Ovary (tissue), 9 donors: ENCODE data around the gene HOXC13. TPM values are rescaled to one million over a fixed set of nuclear protein-coding genes. Genes with fewer than 3 reads are reported as not detected.

Experiments used
- DNase-seq, 5 donors: peaks; one replicate each; pipeline ENCODE4 v3.0.0-alpha.2; 2019 to 2020
- H3K27ac ChIP-seq, 2 donors: fragments of 200-600 bp; one replicate each; pipeline versions ENCODE4 v1.5.1 to v1.8.0; 2019 to 2022
- H3K27me3 ChIP-seq: fragments of 200-600 bp; one replicate; pipeline ENCODE4 v1.8.0; 2022
- H3K36me3 ChIP-seq: fragments of 200-600 bp; sonication (generic); one replicate; pipeline ENCODE4 v1.5.1; 2019
- H3K4me1 ChIP-seq: one replicate; pipeline ENCODE4 v1.8.1; 2013; ENCODE audit warnings: mild to moderate bottlenecking, moderate library complexity; ENCODE audit not compliant: insufficient read depth
- H3K4me3 ChIP-seq: fragments of 200-600 bp; sonication (generic); one replicate; pipeline ENCODE4 v1.5.1; 2017
- H3K9me3 ChIP-seq, 2 donors: fragments of 200-600 bp in 1 of 2; sonication (generic) in 1 of 2; one replicate each; pipeline versions ENCODE4 v1.5.1 to v1.8.1; 2013 to 2019; ENCODE audit warnings: mild to moderate bottlenecking in 1 of 2, moderate library complexity in 1 of 2
- CTCF ChIP-seq, 3 donors: fragments of 450-650 bp in 2 of 3; fragments of 200-600 bp in 1 of 3; IDR thresholded peaks; one replicate each; pipeline versions ENCODE4 v1.5.1 to v1.8.0; 2016 to 2022; ENCODE audit warnings: antibody characterized with exemption in 3 of 3, mild to moderate bottlenecking in 1 of 3
- EP300 ChIP-seq: sonication (generic); formaldehyde crosslinking; IDR thresholded peaks from one replicate; pipeline ENCODE4 v1.6.1; 2017; ENCODE audit warnings: antibody characterized with exemption
- POLR2A ChIP-seq: fragments of 450-650 bp; IDR thresholded peaks from one replicate; pipeline ENCODE4 v1.6.1; 2017; ENCODE audit warnings: antibody characterized with exemption, mild to moderate bottlenecking, moderate library complexity
- WGBS, 3 donors: extraction: QIAGEN DNeasy Blood & Tissue Kit in 1 of 3; methylation state at CpG; one replicate each; pipeline versions ENCODE4 v1.1.5 to v1.1.7; 2013 to 2017; 5-methylcytosine and 5-hydroxymethylcytosine counted together
- intact Hi-C, 4 donors: fragments of 100-400 bp; cut with DNase I; formaldehyde crosslinking; loops; one replicate each; pipeline versions ENCODE4 v1.11.0 to v1.15.1; 2022 to 2023
- polyA plus RNA-seq, 2 donors: library from polyadenylated mRNA; stranded (reverse); fragments of 200-250 nt in 1 of 2; fragments of 350-450 nt in 1 of 2; fragmentation: Illumina TruSeq in 1 of 2; extraction: RNeasy Lipid Tissue Mini Kit (QIAGEN cat#74804) in 1 of 2; gene quantifications; one replicate each; pipeline ENCODE4 v1.2.3, GENCODE V29; 2013 to 2014
- total RNA-seq, 7 donors: library from RNA; depleted of rRNA in 2 of 7; stranded (reverse); fragments of >200 nt in 2 of 7; fragmentation: NEBNext Ultra II Directional in 3 of 7; extraction: Animal tissue kit (Norgen Biotek cat#: 25700) in 3 of 7; gene quantifications; one replicate each; pipeline versions ENCODE4 v1.1.0 to v1.2.4, GENCODE V29; 2016 to 2023
- donor health status: DM: no; HTN: no; CAD: no; lungs with moderate emphysema.
- donor health status: DM: no; HTN: no; CAD: no.
- donor health status: Bipolar disorder and iron deficiency.
- donor health status: DM: yes; HTN: yes; CAD: no.
- donor health status: DM: no; HTN: no; CAD: no.
- donor health status: DM: yes; HTN: yes; CAD: no.

Gene HOXC13
- total and polyA plus RNA-seq, 9 donors: not detected

GRCh38 chr12:53907103-53907502 is 31.5 kb upstream of the HOXC13 start:
- Histone ChIP-seq H3K27ac (no peak overlapping the region), H3K4me1 (no peaks in the 10 kb centered on the region), H3K36me3 (no peaks in the 10 kb centered on the region), H3K4me3 (no peak overlapping the region), H3K9me3 (no peaks in the 10 kb centered on the region), H3K27me3 (no peaks in the 10 kb centered on the region)
- TF ChIP-seq EP300 (no peak), CTCF (IDR thresholded peaks at IDR 0.05) (no peak), POLR2A (no peak)
- 67 to 77% (median 77%) methylated on average over 3 of the region's 3 CpGs for WGBS, 3 donors
- DNase-seq: no peak
- intact Hi-C loops: no loop called here

GRCh38 chr12:53916788-53917655 is 21.6 kb upstream of the HOXC13 start:
- H3K27me3 ChIP-seq: no peaks in the 10 kb centered on the region
- no peak for TF ChIP-seq EP300
- no peak for TF ChIP-seq CTCF (IDR thresholded peaks at IDR 0.05)
- no peak for TF ChIP-seq POLR2A
- 64 to 72% (median 72%) methylated on average over 5 of the region's 5 CpGs for WGBS, 3 donors

GRCh38 chr12:53924521-53925405 is 13.9 kb upstream of the HOXC13 start:
- TF ChIP-seq POLR2A: no peak
- TF ChIP-seq EP300: no peak
- no peak for TF ChIP-seq CTCF (IDR thresholded peaks at IDR 0.05)
- no peak for DNase-seq
- WGBS, 3 donors: 24 to 59% (median 41%) methylated on average over 2 of the region's 2 CpGs
- H3K27me3 ChIP-seq: peaks cover 4% of the 10 kb centered on the region
- H3K27ac ChIP-seq: no peak overlapping the region
- no peaks in the 10 kb centered on the region for H3K4me1 ChIP-seq
- H3K4me3 ChIP-seq: no peak overlapping the region
- no peaks in the 10 kb centered on the region for H3K36me3 ChIP-seq
- peaks cover 0 to 3% of the 10 kb centered on the region in 2 donors for H3K9me3 ChIP-seq
- intact Hi-C loops: no loop called here

More at GRCh38 chr12:53916788-53917655, 21.6 kb upstream of the HOXC13 start:
- Histone ChIP-seq H3K4me3 (no peak overlapping the region), H3K36me3 (no peaks in the 10 kb centered on the region), H3K27ac (no peak overlapping the region), H3K9me3 (no peaks in the 10 kb centered on the region), H3K4me1 (no peaks in the 10 kb centered on the region)
- no peak for DNase-seq
- intact Hi-C loops: no loop called here

- Histone ChIP-seq H3K4me1 (no peaks in the 10 kb centered on the region), H3K4me3 (no peak overlapping the region), H3K27ac (no peak overlapping the region), H3K27me3 (peaks cover 13% of the 10 kb centered on the region), H3K9me3 (peaks cover 0 to 3% of the 10 kb centered on the region in 2 donors), H3K36me3 (no peaks in the 10 kb centered on the region)
- TF ChIP-seq CTCF (IDR thresholded peaks at IDR 0.05) (no peak), EP300 (no peak), POLR2A (no peak)
- no peak for DNase-seq
- intact Hi-C loops: no loop called here
- WGBS, 3 donors: 4 to 7% (median 6%) methylated on average over 44 to 45 of the region's 45 CpGs
Measured at GRCh38 chr12:53927220-53928029, 11.2 kb upstream of the HOXC13 start.
